Effector CD4-positive, alpha-beta T cell (primary cell): ENCODE measurements around the gene MRPS26.
"Not testable (repeated sequence)": the region's sequence is repeated elsewhere in the genome, so short reads cannot be mapped to it uniquely, and the experiment has no call there.

Source experiments
- DNase-seq: peaks from one replicate; pipeline ENCODE4 v3.0.0-alpha.2; 2020

The MRPS26 gene

GRCh38 chr20:3043322-3043721 is 2.5 kb upstream of the MRPS26 start, which contains the start of gene GNRH2:
Gene GNRH2, plus strand, starts transcription at chr20:3043622. Its CDS starts 793 bp downstream, at chr20:3044415.
- no peak for DNase-seq

GRCh38 chr20:3044336-3044965 is 1.4 kb upstream of the MRPS26 start:
- no peak for DNase-seq

GRCh38 chr20:3045042-3045815 is 623 bp upstream of the MRPS26 start:
- DNase-seq = no peak

- no peak for DNase-seq
These were observed 1.0 kb downstream of the MRPS26 start for GRCh38 chr20:3046677-3047462.

- DNase-seq = no peak
These were observed 1.9 kb downstream of the MRPS26 start for GRCh38 chr20:3047486-3048419.

GRCh38 chr20:3051385-3052019 is 5.7 kb downstream of the MRPS26 start:
- DNase-seq = no peak

- no peak for DNase-seq
These were observed 13.6 kb downstream of the MRPS26 start for GRCh38 chr20:3059489-3059888.

- not testable (repeated sequence) for DNase-seq
These were observed 18.3 kb downstream of the MRPS26 start for GRCh38 chr20:3064119-3064518.

GRCh38 chr20:3067139-3068014 is 21.5 kb downstream of the MRPS26 start:
- no peak for DNase-seq

- DNase-seq = no peak
These were observed 22.2 kb downstream of the MRPS26 start for GRCh38 chr20:3068075-3068474.

- DNase-seq = no peak
These were observed 23.4 kb downstream of the MRPS26 start for GRCh38 chr20:3068986-3069900.

- no peak for DNase-seq
These were observed 24.9 kb downstream of the MRPS26 start for GRCh38 chr20:3070725-3071124.

- no peak for DNase-seq
These were observed 25.4 kb downstream of the MRPS26 start for GRCh38 chr20:3071266-3071609.

- DNase-seq = peak; percentile 65
These were observed 26.0 kb downstream of the MRPS26 start, which contains the start of gene OXT for GRCh38 chr20:3071610-3072529. Gene OXT, plus strand, starts transcription at chr20:3071620. Its CDS starts 36 bp downstream, at chr20:3071656.

GRCh38 chr20:3072530-3073250 is 26.8 kb downstream of the MRPS26 start:
- DNase-seq = no peak

GRCh38 chr20:3073251-3073643 is 27.4 kb downstream of the MRPS26 start:
- not testable (repeated sequence) for DNase-seq

GRCh38 chr20:3074812-3075211 is 29.0 kb downstream of the MRPS26 start:
- no peak for DNase-seq

- not testable (repeated sequence) for DNase-seq
These were observed 29.5 kb downstream of the MRPS26 start for GRCh38 chr20:3075315-3075714.
